Measurements from ENCODE around the gene RPS6KL1. TPM values are rescaled to one million over a fixed set of nuclear protein-coding genes. Genes with fewer than 3 reads are reported as not detected.

The RPS6KL1 gene
- total and polyA plus RNA-seq, 2 experiments from 2014 or later, result 5.6 to 6.5 TPM

- TF ChIP-seq, protein P1, sequence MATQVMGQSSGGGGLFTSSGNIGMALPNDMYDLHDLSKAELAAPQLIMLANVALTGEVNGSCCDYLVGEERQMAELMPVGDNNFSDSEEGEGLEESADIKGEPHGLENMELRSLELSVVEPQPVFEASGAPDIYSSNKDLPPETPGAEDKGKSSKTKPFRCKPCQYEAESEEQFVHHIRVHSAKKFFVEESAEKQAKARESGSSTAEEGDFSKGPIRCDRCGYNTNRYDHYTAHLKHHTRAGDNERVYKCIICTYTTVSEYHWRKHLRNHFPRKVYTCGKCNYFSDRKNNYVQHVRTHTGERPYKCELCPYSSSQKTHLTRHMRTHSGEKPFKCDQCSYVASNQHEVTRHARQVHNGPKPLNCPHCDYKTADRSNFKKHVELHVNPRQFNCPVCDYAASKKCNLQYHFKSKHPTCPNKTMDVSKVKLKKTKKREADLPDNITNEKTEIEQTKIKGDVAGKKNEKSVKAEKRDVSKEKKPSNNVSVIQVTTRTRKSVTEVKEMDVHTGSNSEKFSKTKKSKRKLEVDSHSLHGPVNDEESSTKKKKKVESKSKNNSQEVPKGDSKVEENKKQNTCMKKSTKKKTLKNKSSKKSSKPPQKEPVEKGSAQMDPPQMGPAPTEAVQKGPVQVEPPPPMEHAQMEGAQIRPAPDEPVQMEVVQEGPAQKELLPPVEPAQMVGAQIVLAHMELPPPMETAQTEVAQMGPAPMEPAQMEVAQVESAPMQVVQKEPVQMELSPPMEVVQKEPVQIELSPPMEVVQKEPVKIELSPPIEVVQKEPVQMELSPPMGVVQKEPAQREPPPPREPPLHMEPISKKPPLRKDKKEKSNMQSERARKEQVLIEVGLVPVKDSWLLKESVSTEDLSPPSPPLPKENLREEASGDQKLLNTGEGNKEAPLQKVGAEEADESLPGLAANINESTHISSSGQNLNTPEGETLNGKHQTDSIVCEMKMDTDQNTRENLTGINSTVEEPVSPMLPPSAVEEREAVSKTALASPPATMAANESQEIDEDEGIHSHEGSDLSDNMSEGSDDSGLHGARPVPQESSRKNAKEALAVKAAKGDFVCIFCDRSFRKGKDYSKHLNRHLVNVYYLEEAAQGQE (IDR thresholded peaks at IDR 0.05; ENCODE audit: unreplicated experiment), result no peak
- TF ChIP-seq ETS1 (IDR thresholded peaks at IDR 0.05) (no peak), ZNF114 (CRISPR knock-in tag; IDR thresholded peaks at IDR 0.05) (no peak), POLR2AphosphoS5 (IDR thresholded peaks at IDR 0.05; ENCODE audit: low read depth) (no peak), JUNB (IDR thresholded peaks at IDR 0.05; ENCODE audit: unreplicated experiment) (no peak), NANOG (IDR thresholded peaks at IDR 0.05; ENCODE audit: borderline replicate concordance) (no peak)
Observed at GRCh38 chr14:74912111-74912510, 10.9 kb downstream of the RPS6KL1 start (continued).

GRCh38 chr14:74911704-74912103 lies 11.4 kb downstream of the RPS6KL1 start:
- H3K4me2 ChIP-seq, result no peak overlapping the region
- H3K27ac ChIP-seq (ENCODE audit: low read depth), result no peak overlapping the region
- Mint-ChIP-seq H3K4me3 (no peak overlapping the region), H3K27ac (peak overlapping the region; percentile 65), H3K9me3 (no peaks in the 10 kb centered on the region), H3K36me3 (ENCODE audit: low read depth) (peaks cover 3% of the 10 kb centered on the region; the same call in 2 of the 3 replicates), H3K27me3 (ENCODE audit: insufficient read depth, low read depth, poor library complexity) (peaks cover 5% of the 10 kb centered on the region), H3K4me1 (no peaks in the 10 kb centered on the region)
- no peak for ATAC-seq
- no peaks in the 10 kb centered on the region for H3K79me2 ChIP-seq (replicated peaks; ENCODE audit: insufficient read depth)
- no peaks in the 10 kb centered on the region for H3K9me2 ChIP-seq (ENCODE audit: insufficient read depth)
- no peaks in the 10 kb centered on the region for H3K27me3 ChIP-seq (ENCODE audit: insufficient read depth)
- no peak overlapping the region for H2AFZ ChIP-seq
- H3K4me1 ChIP-seq (ENCODE audit: insufficient read depth), result no peaks in the 10 kb centered on the region
- 0 out of 2 replicates have a peak, but pooled peaks cover 4% of the 10 kb centered on the region for H4K20me1 ChIP-seq (replicated peaks; ENCODE audit: insufficient read depth)
- DNase-seq (ENCODE audit: low spot score), result no peak
- H3K4me3 ChIP-seq, result no peak overlapping the region
- H3F3A ChIP-seq (replicated peaks; ENCODE audit: low read depth), result no peaks in the 10 kb centered on the region
- H3K36me3 ChIP-seq (ENCODE audit: insufficient read depth), result no peaks in the 10 kb centered on the region
- TF ChIP-seq CREB1 (CRISPR knock-in tag; IDR thresholded peaks at IDR 0.05; ENCODE audit: low read depth) (no peak), EZH2phosphoT487 (IDR thresholded peaks at IDR 0.05; ENCODE audit: unreplicated experiment) (no peak), ZNF462 (CRISPR knock-in tag; IDR thresholded peaks at IDR 0.05) (no peak)
